Mucosa of stomach (tissue), 1 donor: ENCODE data around the gene TMCC1.
A peak's percentile ranks its signal among the peaks of the same experiment; 100 is the strongest.
"Not testable (repeated sequence)": the region's sequence is repeated elsewhere in the genome, so short reads cannot be mapped to it uniquely, and the experiment has no call there.

Experiments used
- H3K27me3 ChIP-seq: one replicate; pipeline ENCODE4 v1.7.0; 2013; ENCODE audit warnings: mild to moderate bottlenecking, low read length; ENCODE audit not compliant: control insufficient read depth, insufficient read depth
- H3K36me3 ChIP-seq: one replicate; pipeline ENCODE4 v1.7.0; 2013; ENCODE audit warnings: low read length; ENCODE audit not compliant: control insufficient read depth, insufficient read depth
- H3K4me1 ChIP-seq: one replicate; pipeline ENCODE4 v1.7.0; 2013; ENCODE audit warnings: mild to moderate bottlenecking, low read length; ENCODE audit not compliant: control insufficient read depth, insufficient read depth
- H3K4me3 ChIP-seq: one replicate; pipeline ENCODE4 v1.7.0; 2013; ENCODE audit warnings: low read length
- H3K9ac ChIP-seq: one replicate; pipeline ENCODE4 v1.7.0; 2013; ENCODE audit warnings: mild to moderate bottlenecking, low read length, moderate library complexity
- H3K9me3 ChIP-seq: one replicate; pipeline ENCODE4 v1.7.0; 2013; ENCODE audit warnings: mild to moderate bottlenecking, low read length, moderate library complexity; ENCODE audit not compliant: control insufficient read depth
- donor health status: Pancreatic carcinoma.

The TMCC1 gene

DNA sequence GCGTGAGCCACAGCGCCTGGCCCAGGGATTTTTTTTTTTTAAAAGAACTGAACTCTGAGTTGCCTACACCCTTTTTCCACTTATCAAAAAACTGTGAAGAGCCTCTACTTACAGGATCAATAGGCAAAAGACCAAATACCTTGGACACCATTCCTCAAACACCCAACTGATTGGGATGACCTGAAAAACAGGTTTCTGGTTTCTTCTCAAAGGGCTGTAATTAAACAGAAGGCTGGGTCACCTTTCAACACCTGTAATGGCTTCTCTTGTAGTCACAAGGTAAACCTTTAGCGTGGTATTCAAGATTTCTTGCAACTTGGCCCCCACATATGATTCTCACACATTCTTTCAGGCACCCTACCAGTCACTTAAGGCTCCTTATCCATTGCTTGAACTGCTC, 248.7 kb downstream of the TMCC1 start:
- Histone ChIP-seq H3K9me3 (no peaks in the 10 kb centered on the region), H3K36me3 (no peaks in the 10 kb centered on the region), H3K9ac (no peak overlapping the region), H3K4me1 (peaks cover 2% of the 10 kb centered on the region), H3K27me3 (no peaks in the 10 kb centered on the region), H3K4me3 (no peak overlapping the region)

GRCh38 chr3:129641567-129642260, 251.8 kb downstream of the TMCC1 start:
- not testable (repeated sequence) for H3K36me3 ChIP-seq, H3K4me1 ChIP-seq

GRCh38 chr3:129640985-129641384, 252.5 kb downstream of the TMCC1 start:
- not testable (repeated sequence) for H3K36me3 ChIP-seq, H3K9ac ChIP-seq, H3K4me3 ChIP-seq, H3K27me3 ChIP-seq, H3K4me1 ChIP-seq, H3K9me3 ChIP-seq

More at GRCh38 chr3:129641567-129642260, 251.8 kb downstream of the TMCC1 start:
- H3K27me3 ChIP-seq, H3K9me3 ChIP-seq, H3K9ac ChIP-seq, H3K4me3 ChIP-seq: not testable (repeated sequence)

GRCh38 chr3:129638481-129638880, 255.0 kb downstream of the TMCC1 start:
- H3K4me1 ChIP-seq: no peaks in the 10 kb centered on the region
- H3K27me3 ChIP-seq: no peaks in the 10 kb centered on the region
- H3K9me3 ChIP-seq: no peaks in the 10 kb centered on the region
- no peak overlapping the region for H3K9ac ChIP-seq
- H3K4me3 ChIP-seq: no peak overlapping the region
- H3K36me3 ChIP-seq: no peaks in the 10 kb centered on the region

DNA sequence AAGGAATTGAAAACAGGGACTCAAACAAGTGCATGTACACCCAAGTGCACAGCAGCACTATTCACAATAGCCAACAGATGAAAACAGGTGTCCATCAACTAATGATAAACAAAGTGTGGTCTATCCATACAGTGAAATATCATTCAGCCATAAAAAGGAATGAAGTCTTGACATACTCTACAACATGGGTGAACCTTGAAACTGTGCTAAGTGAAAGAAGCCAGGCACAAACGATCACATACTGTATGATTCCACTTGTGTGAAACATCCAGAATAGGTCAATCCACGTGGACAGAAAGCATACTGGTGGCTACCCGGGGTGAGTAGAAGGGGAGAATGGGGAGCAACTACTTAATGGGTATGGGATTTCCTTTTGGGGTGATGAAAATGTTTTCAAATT, 257.4 kb downstream of the TMCC1 start:
- Histone ChIP-seq H3K27me3 (no peaks in the 10 kb centered on the region), H3K4me1 (no peaks in the 10 kb centered on the region), H3K36me3 (no peaks in the 10 kb centered on the region), H3K9me3 (no peaks in the 10 kb centered on the region), H3K4me3 (no peak overlapping the region), H3K9ac (no peak overlapping the region)

DNA sequence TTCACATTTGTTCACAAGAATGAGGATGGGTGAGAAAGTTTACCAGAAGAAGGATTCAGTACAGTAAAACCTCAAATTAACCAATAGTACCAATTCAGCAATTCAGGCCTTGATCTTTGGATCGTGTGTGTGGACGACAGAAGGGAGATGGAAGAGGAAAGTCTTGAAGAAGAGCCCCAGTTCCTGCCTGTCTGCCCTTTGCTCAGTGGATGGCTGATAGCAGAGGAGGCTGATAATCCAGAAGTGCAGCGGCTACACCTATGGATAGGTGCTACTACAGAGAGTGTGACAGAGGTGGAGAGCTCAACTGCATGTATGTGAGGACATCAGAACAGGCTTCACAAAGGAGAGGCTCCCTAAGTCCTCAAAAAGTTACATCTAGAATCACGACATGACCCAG, 257.9 kb downstream of the TMCC1 start:
- H3K36me3 ChIP-seq: no peaks in the 10 kb centered on the region
- H3K9ac ChIP-seq: no peak overlapping the region
- no peaks in the 10 kb centered on the region for H3K4me1 ChIP-seq
- H3K4me3 ChIP-seq: no peak overlapping the region
- H3K9me3 ChIP-seq: no peaks in the 10 kb centered on the region
- no peaks in the 10 kb centered on the region for H3K27me3 ChIP-seq

DNA sequence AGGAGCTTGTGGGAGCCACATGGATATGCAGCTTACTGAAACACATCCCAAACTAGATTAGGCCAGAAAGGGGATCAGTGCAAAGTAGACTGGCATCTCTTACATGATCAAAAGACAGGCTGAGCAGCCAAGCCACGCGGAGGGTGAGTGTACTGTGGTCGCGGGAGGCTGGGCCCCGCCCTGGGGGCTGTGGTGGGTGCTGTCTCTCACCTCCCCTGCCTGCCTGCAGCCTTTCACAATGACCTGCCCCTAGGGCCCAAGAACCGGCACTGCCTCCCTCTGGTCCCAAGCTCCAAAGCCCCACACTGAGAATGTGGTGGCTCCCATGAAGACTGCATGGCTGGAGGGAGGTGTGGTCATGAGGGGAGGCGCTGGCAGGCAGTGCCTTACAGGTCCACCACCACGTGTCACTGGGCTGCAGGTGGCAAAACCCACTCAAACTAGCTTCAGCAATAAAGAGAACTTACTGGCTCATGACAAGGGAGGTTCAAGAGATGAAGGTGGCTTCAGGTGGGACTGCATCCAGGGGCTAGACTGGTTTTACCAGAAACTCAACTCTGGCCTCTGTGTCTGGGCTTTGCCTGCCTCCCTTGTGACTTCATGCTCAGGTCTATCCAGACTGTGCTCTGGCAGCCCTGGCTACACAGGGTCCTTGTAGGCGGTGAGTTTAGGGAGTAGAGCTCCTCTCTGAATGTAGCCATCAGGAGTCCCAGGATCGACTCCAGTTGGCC, 259.6 kb downstream of the TMCC1 start:
- no peaks in the 10 kb centered on the region for H3K27me3 ChIP-seq
- no peaks in the 10 kb centered on the region for H3K36me3 ChIP-seq
- H3K9me3 ChIP-seq: no peaks in the 10 kb centered on the region
- no peaks in the 10 kb centered on the region for H3K4me1 ChIP-seq
- no peak overlapping the region for H3K4me3 ChIP-seq
- H3K9ac ChIP-seq: no peak overlapping the region

- peaks cover 3% of the 10 kb centered on the region for H3K4me1 ChIP-seq
- H3K36me3 ChIP-seq: no peaks in the 10 kb centered on the region
- H3K9ac ChIP-seq: no peak overlapping the region
- H3K4me3 ChIP-seq: no peak overlapping the region
- no peaks in the 10 kb centered on the region for H3K9me3 ChIP-seq
- no peaks in the 10 kb centered on the region for H3K27me3 ChIP-seq
These were observed 260.5 kb downstream of the TMCC1 start for GRCh38 chr3:129632977-129633376.

DNA sequence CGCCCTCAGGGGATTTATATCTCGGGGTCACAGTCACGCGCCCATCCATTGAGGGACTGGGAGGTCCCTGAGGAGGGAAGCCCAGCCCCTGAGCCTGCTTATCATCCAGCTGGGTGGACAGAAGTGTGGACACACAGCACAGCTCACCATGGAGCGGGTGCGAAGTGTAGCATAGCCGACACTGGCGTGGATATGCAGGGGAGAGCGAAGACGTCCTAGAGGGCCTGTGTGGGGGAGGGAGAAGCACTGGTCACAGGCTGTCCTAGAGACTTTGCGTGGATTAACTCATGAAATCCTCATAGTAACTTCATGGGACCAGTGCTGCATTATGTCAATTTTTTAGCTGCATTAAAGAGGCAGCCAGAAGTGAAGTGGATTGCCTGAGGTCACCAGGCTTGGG, 261.0 kb downstream of the TMCC1 start:
- no peaks in the 10 kb centered on the region for H3K9me3 ChIP-seq
- no peak overlapping the region for H3K4me3 ChIP-seq
- H3K36me3 ChIP-seq: no peaks in the 10 kb centered on the region
- H3K9ac ChIP-seq: no peak overlapping the region
- H3K27me3 ChIP-seq: no peaks in the 10 kb centered on the region
- peaks cover 7% of the 10 kb centered on the region for H3K4me1 ChIP-seq

GRCh38 chr3:129632056-129632455, 261.5 kb downstream of the TMCC1 start:
- H3K4me3 ChIP-seq: no peak overlapping the region
- H3K4me1 ChIP-seq: peaks cover 9% of the 10 kb centered on the region
- H3K9ac ChIP-seq: no peak overlapping the region
- no peaks in the 10 kb centered on the region for H3K9me3 ChIP-seq
- no peaks in the 10 kb centered on the region for H3K27me3 ChIP-seq
- H3K36me3 ChIP-seq: no peaks in the 10 kb centered on the region

DNA sequence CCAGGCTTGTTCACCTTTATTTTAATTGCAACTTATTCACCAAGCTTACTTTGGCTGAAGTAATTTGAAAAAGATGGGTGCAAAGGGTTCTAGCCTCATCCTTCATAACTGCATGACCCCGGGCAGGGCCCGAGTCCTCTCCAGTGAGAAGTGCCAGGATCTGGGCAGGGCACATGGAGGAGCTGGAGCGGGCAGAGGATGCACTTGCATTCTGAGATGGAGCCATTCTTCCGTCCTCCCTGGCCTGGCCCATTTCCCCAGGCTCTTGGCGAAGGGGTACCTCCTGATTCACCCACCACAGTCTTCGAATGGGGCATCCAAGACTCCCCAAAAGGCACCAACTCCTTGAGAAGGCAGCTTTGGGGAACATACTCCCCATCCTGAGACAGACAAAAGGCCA, 264.5 kb downstream of the TMCC1 start:
- Histone ChIP-seq H3K27me3 (no peaks in the 10 kb centered on the region), H3K36me3 (no peaks in the 10 kb centered on the region), H3K4me3 (no peak overlapping the region), H3K4me1 (peaks cover 37% of the 10 kb centered on the region), H3K9ac (no peak overlapping the region), H3K9me3 (no peaks in the 10 kb centered on the region)

DNA sequence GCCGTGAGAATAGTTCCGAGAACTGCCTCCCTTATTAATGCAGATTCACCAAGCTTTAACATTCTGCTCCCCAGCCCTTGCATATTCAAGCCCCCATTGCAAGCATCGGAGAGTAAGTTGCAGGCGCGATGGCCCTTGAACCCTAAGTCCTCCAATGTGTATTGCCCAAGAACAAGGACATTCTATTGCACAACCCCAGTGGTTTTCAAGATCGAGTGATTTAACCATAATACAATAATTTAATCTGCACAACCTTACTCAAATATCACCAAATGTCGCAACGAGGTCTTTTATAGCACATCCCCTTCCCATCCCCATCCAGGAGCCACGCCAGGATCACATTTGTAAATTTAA, 265.4 kb downstream of the TMCC1 start:
- H3K4me3 ChIP-seq: peak overlapping the region; percentile 48
- peaks cover 44% of the 10 kb centered on the region for H3K4me1 ChIP-seq
- H3K27me3 ChIP-seq: no peaks in the 10 kb centered on the region
- H3K9ac ChIP-seq: peak overlapping the region; percentile 93
- no peaks in the 10 kb centered on the region for H3K9me3 ChIP-seq
- H3K36me3 ChIP-seq: no peaks in the 10 kb centered on the region
